GM18499 (cell line): Measurements from ENCODE around the gene RNF43.

Experiments used
- ATAC-seq: cut with Tn5 transposase; IDR thresholded peaks from one replicate; pipeline ENCODE4 v1.9.1; 2021; ENCODE audit warnings: moderate number of reproducible peaks; ENCODE audit not compliant: insufficient read depth, unreplicated experiment

Gene RNF43

GRCh38 chr17:58368860-58369213 is 48.5 kb downstream of the RNF43 start:
- no peak for ATAC-seq
